DND-41 (cell line): Measurements from ENCODE around the gene AKAP10.

ENCODE experiments used
- EZH2 ChIP-seq: IDR thresholded peaks from 3 replicates; pipeline ENCODE4 v1.6.1; 2012; ENCODE audit warnings: borderline replicate concordance, low read depth, mild to moderate bottlenecking, moderate library complexity, low read length, inconsistent platforms; ENCODE audit not compliant: severe bottlenecking
- TF ChIP-seq, protein P1 (sequence below): IDR thresholded peaks from 2 replicates; pipeline ENCODE4 v1.5.1; 2012; ENCODE audit warnings: borderline replicate concordance, low read length, moderate library complexity, mild to moderate bottlenecking; ENCODE audit not compliant: poor library complexity, severe bottlenecking; ENCODE audit errors: extremely low read depth

DNA sequence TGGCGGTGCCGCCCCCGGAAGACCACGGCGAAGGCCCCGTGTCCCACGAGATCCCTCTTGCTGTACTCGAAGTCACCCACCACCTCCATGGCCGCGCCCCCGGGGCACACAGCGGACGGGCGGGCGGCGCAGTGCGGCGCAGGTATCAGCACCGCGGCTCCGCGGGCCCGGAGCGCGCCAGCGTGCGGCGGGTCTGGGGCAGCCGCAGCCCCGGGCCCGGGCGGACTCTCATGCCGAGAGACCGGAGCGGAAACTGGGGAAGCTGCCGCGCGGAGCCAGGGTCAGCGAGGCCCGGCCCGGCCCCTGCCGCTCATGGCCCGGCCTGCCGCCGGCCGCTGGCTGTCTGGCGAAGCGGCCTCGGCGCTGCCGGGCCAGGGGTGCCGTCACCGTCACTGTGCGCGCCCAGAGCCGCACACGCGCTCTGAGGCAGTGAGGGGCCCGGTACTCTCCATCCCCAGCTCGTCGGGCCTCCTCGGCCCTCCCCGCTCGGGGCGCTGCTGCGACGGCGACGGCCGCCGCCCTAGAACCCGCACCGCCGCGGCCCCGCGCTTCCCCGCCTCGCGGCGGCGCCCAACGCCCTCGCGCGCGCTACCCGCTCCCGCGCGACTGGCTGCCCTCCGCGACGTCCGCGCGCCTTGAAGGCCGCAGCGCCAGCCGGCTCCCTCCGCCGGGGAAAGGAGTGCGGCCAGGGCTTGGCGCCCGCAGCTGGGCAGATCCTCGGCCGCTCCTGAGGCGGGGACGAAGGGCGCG lies 110.1 kb downstream of the AKAP10 start, which contains the start of gene ULK2:
- TF ChIP-seq, protein P1, sequence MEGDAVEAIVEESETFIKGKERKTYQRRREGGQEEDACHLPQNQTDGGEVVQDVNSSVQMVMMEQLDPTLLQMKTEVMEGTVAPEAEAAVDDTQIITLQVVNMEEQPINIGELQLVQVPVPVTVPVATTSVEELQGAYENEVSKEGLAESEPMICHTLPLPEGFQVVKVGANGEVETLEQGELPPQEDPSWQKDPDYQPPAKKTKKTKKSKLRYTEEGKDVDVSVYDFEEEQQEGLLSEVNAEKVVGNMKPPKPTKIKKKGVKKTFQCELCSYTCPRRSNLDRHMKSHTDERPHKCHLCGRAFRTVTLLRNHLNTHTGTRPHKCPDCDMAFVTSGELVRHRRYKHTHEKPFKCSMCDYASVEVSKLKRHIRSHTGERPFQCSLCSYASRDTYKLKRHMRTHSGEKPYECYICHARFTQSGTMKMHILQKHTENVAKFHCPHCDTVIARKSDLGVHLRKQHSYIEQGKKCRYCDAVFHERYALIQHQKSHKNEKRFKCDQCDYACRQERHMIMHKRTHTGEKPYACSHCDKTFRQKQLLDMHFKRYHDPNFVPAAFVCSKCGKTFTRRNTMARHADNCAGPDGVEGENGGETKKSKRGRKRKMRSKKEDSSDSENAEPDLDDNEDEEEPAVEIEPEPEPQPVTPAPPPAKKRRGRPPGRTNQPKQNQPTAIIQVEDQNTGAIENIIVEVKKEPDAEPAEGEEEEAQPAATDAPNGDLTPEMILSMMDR: no peak
- TF ChIP-seq EZH2: no peak
